ENCODE measurements around the gene MKS1.

DNA sequence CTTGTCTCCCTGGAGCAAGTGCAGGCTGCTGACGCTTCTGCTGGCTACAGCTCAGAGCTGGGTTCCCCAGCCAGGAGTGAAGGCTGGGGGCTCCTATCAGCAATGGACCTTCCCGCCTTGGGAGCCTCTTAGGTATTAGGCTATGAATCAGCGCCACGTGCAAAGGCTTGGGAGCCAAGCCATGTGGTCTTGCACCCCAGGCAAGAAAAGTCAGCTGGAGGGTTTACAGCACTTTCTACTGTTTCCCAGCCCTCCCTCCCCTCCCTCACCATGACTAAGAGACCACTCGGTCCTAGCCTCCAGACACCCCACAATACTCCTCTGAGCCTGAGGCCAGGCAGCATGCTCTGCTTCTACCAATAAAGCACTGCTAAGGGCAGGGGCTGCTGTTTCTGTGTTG lies 14.3 kb downstream of the MKS1 start:
- no peak for TF ChIP-seq ZNF184 (tag by site-specific recombination; IDR thresholded peaks at IDR 0.05)
- TF ChIP-seq TCF7L2 (IDR thresholded peaks at IDR 0.05; ENCODE audit: borderline replicate concordance, low read depth, low read length) = no peak
- TF ChIP-seq, protein P1, sequence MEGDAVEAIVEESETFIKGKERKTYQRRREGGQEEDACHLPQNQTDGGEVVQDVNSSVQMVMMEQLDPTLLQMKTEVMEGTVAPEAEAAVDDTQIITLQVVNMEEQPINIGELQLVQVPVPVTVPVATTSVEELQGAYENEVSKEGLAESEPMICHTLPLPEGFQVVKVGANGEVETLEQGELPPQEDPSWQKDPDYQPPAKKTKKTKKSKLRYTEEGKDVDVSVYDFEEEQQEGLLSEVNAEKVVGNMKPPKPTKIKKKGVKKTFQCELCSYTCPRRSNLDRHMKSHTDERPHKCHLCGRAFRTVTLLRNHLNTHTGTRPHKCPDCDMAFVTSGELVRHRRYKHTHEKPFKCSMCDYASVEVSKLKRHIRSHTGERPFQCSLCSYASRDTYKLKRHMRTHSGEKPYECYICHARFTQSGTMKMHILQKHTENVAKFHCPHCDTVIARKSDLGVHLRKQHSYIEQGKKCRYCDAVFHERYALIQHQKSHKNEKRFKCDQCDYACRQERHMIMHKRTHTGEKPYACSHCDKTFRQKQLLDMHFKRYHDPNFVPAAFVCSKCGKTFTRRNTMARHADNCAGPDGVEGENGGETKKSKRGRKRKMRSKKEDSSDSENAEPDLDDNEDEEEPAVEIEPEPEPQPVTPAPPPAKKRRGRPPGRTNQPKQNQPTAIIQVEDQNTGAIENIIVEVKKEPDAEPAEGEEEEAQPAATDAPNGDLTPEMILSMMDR (tag by site-specific recombination; IDR thresholded peaks at IDR 0.05) = no peak
- TF ChIP-seq, protein P2, sequence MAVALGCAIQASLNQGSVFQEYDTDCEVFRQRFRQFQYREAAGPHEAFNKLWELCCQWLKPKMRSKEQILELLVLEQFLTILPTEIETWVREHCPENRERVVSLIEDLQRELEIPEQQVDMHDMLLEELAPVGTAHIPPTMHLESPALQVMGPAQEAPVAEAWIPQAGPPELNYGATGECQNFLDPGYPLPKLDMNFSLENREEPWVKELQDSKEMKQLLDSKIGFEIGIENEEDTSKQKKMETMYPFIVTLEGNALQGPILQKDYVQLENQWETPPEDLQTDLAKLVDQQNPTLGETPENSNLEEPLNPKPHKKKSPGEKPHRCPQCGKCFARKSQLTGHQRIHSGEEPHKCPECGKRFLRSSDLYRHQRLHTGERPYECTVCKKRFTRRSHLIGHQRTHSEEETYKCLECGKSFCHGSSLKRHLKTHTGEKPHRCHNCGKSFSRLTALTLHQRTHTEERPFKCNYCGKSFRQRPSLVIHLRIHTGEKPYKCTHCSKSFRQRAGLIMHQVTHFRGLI (tag by site-specific recombination; IDR thresholded peaks at IDR 0.05) = no peak
- TF ChIP-seq ZBTB8A (tag by site-specific recombination; IDR thresholded peaks at IDR 0.05) = no peak
- TF ChIP-seq, protein P3, sequence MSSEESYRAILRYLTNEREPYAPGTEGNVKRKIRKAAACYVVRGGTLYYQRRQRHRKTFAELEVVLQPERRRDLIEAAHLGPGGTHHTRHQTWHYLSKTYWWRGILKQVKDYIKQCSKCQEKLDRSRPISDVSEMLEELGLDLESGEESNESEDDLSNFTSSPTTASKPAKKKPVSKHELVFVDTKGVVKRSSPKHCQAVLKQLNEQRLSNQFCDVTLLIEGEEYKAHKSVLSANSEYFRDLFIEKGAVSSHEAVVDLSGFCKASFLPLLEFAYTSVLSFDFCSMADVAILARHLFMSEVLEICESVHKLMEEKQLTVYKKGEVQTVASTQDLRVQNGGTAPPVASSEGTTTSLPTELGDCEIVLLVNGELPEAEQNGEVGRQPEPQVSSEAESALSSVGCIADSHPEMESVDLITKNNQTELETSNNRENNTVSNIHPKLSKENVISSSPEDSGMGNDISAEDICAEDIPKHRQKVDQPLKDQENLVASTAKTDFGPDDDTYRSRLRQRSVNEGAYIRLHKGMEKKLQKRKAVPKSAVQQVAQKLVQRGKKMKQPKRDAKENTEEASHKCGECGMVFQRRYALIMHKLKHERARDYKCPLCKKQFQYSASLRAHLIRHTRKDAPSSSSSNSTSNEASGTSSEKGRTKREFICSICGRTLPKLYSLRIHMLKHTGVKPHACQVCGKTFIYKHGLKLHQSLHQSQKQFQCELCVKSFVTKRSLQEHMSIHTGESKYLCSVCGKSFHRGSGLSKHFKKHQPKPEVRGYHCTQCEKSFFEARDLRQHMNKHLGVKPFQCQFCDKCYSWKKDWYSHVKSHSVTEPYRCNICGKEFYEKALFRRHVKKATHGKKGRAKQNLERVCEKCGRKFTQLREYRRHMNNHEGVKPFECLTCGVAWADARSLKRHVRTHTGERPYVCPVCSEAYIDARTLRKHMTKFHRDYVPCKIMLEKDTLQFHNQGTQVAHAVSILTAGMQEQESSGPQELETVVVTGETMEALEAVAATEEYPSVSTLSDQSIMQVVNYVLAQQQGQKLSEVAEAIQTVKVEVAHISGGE (tag by site-specific recombination; conservative IDR thresholded peaks at IDR 0.05; ENCODE audit: low read depth) = no peak
- TF ChIP-seq ZNF174 (tag by site-specific recombination; IDR thresholded peaks at IDR 0.05) = no peak
- no peak for TF ChIP-seq SETDB1 (IDR thresholded peaks at IDR 0.05; ENCODE audit: insufficient read length, low read length)
- TF ChIP-seq INSM2 (tag by site-specific recombination; IDR thresholded peaks at IDR 0.05) = no peak
- TF ChIP-seq ZNF280C (tag by site-specific recombination; IDR thresholded peaks at IDR 0.05) = no peak

All from HEK293 (cell line).